ENCODE data around the gene NAALADL1. TPM values are rescaled to one million over a fixed set of nuclear protein-coding genes. Genes with fewer than 3 reads are reported as not detected.
"Not testable (repeated sequence)": the region's sequence is repeated elsewhere in the genome, so short reads cannot be mapped to it uniquely, and the experiment has no call there.

Gene NAALADL1
- polyA plus RNA-seq, 12 donors, result 5.1 to 26.1 (median 7.8) TPM; not detected in 1

DNA sequence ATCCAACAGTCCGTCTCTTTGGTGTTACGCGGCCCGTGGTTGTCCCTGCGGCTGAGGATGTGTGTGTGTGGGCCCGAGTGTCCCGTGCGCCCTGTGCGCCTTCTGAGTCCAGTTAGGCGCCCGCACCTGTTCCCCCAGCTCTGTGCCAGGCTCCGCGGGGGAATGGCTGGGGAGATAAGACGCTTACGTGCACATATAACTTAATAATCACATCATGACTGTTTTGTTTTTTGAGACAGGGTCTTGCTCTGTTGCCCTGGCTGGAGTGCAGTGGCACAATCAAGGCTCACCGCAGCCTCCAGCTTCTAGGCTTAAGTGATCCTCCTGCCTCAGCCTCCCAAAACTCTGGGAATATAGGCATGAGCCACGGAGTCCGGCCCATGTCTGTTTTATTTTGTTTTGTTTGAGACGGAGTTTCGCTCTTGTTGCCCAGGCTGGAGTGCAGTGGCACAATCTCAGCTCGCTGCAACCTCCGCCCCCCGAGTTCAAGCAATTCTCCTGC, 43.6 kb downstream of the NAALADL1 start:
- DNase-seq, result no peak

DNA sequence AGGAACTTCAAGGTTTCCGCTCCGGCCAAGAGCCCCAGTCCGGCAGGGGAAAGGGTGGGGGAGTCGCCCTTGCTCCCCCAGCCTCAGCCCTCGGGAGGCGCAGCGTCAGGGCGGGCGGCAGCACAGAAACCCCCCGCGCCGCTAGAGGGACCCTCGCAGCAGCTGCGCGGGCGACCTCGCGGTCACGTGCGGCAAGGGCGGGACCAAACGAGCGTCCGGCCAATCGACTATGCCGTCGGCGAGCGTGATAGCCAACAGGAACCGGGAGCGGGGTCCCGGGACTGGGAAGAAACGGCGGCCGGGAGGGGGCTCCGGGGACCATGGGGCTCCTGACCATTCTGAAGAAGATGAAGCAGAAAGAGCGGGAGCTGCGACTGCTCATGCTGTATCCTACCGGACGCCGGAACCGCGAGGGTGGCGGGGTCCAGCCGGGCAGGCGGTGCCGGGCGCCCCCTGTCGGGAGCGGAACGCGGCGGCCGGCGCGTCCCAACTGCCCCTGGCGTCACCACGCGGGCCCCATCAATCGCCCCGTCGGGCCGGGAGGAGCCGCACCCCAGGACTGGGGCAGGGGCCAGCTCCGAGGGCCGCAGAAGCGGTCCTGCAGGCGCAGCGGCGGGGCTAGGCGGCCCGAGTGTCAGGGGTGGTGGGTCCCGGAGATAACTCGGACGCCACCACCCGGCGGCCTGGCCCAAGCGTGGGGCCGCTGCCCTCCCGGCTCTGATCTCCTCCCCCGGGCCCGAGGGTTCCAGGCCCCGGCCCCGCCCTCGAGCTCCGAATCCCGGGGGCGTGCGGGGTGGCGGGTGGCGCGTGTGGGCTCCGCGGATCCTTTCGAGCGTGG, 44.2 kb downstream of the NAALADL1 start, which contains the start of gene ARL2:
ARL2 (plus strand) TSS at position 273 of the 838 bp plus-strand sequence; CDS start at position 321, 48 bp downstream.
- DNase-seq, result peak; percentile 94

DNA sequence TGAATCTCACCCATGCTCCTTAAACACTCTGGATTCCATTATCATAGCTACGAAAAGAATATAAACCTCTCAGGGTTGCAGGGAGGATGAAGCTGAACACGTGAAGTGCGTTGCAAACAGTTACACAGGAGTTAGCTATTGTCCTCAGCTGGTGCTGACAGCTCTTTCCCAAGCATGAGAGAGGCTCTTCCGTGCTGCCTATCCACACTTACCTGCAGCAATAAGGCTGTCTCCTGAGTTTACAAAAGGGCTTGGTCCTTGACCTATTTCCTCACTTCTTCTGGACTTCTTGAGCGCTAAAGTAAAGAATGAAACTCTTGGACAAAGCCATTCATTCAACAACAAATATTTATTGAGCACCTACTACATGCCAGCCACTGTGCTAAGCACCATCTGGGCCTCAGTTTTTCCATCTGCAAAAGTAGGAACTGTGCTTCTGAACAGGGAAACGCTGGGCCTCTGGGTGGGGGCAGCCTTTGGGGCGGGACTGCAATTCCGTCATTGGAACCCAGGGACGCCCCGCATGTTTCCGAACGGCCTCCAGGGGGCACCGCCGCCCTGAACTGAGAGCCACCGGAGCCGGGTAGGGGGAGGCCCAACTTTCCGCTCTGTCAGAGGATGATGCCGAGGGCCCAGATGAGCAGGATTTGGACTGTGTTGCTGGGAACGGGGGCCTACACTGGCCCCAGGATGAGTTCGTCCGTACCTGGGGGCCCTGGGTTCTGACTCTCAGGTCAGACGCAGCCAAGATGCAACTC, 45.0 kb downstream of the NAALADL1 start:
- DNase-seq, result peak; percentile 93

DNA sequence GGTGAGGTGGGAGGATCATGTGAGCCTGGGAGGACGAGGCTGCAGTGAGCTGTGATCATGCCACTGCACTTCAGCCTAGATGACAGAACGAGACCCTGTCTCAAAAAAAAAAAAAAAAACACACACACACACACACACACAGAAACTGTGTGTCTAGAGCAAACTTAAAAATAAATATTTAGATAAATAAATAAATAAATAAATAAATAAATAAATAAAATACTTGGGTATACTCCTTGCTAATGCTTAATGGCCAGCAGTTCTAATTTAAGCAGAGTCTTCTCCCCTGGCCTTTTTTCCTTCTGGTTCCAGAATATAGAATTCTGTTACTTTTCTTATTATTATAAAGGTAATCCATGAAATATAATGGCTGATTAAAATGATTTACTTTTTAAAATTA, 49.5 kb downstream of the NAALADL1 start:
- no peak for DNase-seq

DNA sequence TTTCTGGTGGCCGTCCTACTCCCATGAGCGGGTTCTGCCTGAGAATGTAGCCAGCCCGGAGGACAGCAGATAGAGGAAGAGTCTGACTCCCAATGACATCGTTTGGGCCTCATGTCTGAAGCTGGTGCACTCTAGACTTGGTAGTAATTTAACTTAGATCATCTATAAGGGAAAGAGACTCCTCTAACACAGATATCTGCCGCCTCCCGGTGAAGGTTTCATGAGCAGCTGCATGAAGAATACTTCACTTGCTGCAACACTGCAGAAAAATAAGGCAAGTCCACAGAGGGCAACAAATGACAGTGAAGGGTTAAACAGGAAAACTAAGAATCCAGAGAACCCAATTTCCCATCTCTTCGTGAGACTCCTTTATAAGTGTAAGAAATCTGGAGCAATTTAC, 50.3 kb downstream of the NAALADL1 start:
- DNase-seq, result no peak

DNA sequence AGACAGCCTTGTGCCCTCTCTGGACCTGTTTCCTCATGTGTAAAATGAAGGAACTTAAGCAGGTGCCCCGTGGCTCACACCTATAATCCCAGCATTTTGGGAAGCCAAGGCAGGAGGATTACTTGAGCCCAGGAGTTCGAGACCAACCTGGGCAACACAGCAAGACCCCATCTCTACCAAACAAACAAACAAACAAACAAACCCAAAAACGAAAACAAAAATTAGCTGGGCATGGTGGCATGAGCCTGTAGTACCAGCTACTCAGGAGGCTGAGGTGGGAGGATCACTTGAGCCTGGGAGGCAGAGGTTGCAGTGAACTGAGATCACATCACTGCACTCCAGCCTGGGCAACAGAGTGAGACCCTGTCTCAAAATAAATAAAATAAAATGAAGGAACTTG, 54.4 kb downstream of the NAALADL1 start:
- not testable (repeated sequence) for DNase-seq

DNA sequence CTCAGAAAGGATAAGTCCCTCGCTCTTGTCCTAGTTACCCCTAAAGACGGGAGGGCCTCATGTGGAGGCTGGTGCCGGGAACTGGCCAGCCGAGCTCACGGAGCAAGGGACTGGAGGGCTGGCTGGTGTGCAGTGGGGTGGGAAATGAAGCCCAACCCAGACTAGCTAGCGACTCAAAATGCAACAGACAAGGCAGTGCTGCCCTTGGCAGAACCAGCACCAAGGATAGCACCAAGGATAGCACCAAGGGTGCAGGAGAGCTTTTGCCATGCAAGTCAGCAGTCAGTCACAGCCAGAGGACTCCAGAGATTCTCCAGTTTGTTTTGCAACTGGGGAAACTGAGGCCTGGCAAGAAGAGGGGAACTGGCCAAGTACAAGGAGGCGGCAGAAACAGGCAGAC, 55.1 kb downstream of the NAALADL1 start:
- no peak for DNase-seq

DNA sequence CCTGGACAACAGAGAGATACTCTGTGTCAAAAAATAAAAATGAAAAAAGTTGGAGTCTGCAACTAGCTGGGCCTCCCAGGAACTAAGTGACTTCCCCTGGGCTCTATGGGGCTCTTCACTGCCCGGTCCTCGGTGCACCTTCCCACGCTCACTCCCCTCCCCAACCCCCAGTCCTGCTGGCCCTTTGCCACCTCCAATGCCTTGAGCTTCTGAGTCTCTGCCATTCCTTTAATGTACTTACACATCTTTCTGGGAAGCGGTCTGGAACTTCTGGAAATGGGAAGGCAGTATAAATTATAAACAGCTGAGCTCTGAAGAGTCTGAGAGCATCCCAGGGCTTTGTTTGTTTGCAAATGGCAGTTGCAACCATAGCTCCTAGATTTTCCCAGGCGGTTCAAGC, 55.6 kb downstream of the NAALADL1 start:
- no peak for DNase-seq

DNA sequence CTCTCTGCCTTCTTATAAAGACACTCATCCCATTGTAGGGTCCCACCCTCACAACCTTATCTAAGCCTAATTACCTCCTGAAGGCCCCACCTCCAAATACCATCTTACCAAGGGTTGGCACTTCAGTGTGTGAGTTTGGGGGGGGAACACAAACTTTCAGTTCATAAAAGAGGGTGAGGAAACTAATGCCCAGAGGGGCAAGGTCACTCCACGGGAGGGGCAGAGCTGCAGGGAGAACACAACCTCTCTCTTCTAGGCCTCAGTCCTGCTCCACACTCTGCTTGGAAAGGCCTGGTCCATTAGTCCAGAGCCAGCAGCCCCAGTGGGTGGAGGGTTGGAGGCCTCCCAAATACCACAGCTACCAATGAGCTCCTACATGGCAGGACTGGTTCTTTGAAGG, 58.9 kb downstream of the NAALADL1 start:
- no peak for DNase-seq

DNA sequence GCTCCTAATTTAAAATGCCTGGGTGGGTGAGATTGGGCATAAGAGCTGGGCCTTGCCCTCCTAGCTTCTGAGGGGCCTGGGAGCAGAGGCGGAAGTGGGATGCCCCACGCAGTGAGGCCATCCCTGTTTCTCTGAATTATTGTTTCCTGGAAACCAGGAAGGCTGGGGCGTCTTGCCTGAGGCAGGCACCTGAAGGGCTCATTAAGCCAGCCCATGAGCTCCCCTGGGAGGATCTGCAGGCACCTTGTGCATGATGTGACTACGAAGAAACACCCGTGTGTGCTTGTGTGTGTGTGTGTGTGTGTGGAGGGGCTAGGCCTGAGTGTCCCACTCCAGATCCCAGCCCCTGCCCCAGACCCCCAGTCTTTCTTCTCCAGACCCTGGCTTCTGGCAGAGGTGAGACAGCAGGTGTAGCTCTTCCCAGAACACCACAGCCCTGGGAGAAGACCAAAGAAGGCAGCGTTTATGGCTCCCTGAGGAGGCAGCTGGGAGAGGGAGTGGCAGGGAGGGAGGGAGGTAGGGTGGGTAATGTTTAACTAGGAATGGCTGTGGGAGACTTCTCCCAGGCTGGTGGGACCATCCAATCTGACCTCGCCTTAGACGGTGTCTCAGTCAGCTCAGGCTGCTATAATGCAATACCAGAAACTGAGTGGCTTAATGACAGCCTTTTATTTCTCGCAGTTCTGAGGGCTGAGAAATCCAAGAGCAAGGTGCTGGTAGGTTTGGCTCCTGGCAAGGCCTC, 59.5 kb downstream of the NAALADL1 start:
- DNase-seq, result no peak

DNA sequence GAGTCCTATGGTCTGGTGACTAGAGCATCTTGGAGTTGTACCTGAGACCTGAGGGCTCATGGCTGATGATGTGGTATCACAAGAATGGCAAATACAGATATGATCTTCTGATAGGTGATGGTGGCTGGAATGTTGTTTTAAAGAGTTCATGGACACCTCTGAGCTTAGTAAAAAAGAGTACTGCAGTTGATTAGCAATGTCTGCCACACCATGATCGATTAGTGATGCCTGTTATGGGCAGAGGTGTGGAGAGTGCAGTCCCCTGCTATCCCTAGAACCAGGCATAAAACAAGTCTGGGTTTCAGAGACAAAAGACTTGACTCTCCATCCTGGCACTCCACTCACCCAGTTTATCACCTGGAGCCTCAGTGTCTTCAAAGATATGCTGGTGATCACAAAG, 60.2 kb downstream of the NAALADL1 start:
- DNase-seq, result no peak

DNA sequence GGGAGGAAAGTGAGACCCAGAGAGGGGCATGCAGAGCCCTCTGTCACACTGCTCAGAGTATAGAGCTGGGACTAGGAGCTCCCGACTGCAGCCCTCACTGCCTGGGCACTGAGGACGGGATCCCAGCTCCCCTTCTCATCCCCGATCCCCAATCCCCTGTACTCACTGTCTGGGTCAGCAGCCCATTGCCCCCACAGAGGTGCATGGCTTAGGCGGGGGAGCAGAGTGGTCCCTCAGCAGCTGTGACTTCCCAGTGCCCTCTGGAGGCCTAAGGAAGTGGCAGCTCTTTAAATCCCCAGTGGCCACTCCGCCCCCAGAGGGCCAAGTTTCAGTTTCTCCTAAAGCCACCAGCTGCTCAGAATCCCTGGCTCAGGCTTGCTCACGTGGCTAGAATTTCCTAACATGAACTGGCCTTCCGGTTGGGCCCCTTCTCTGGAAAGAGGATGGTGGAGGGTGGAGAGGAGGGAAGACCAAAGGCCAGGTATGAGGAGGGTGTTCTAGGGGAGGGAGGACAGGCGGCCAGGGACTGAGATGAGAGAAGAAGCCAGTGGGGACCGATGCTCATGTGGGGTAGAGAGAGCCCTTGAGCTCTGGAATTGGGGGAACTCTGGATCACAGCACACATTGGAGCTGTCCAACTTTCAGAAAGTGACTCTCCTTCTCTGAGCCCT, 61.5 kb downstream of the NAALADL1 start, which contains the start of gene BATF2:
BATF2 (minus strand) TSS at position 262 of the 671 bp plus-strand sequence; CDS start at position 205, 57 bp downstream.
- DNase-seq, result no peak

DNA sequence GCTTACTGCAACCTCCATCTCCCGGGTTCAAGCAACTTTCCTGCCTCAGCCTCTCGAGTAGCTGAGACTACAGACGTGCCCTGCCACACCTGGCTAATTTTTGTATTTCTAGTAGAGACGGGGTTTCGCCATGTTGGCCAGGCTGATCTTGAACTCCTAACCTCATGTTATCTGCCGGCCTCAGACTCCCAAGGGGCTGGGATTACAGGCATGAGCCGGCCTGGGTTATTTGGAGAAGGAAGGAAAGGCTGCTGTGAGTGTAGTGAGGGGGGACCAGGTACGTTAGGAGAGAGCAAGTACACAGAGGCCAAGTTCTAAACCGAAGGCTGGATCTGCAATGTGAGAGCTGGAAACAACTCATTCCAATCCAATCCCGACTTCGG, 62.0 kb downstream of the NAALADL1 start:
- DNase-seq, result no peak

Other genes starting within 250 kb of the NAALADL1 start
- 10 to 100 TPM in 11 of 12 donors, not detected in 1; 15.8 to 56.3 (median 20.1) TPM for gene MEN1, start 248.0 kb downstream of the NAALADL1 start, polyA plus RNA-seq (ENCODE audit: insufficient read length in 12 of 12)
- 1 to 10 TPM in 5 of 12 donors, under 1 TPM in 6, not detected in 1; 0.40 to 8.6 (median 0.84) TPM for gene CDC42BPG, start 213.9 kb downstream of the NAALADL1 start, polyA plus RNA-seq (ENCODE audit: insufficient read length in 12 of 12)
- 100 to 1,000 TPM in 5 of 12 donors, 10 to 100 TPM in 7; 64.6 to 363 (median 85.9) TPM for gene EHD1, start 179.9 kb downstream of the NAALADL1 start, polyA plus RNA-seq (ENCODE audit: insufficient read length in 12 of 12)
- 10 to 100 TPM in 6 of 12 donors, 1 to 10 TPM in 5, not detected in 1; 7.9 to 25.2 (median 10.0) TPM for gene ATG2A, start 141.3 kb downstream of the NAALADL1 start, polyA plus RNA-seq (ENCODE audit: insufficient read length in 12 of 12)
- 10 to 100 TPM in 9 of 12 donors, 1 to 10 TPM in 2, not detected in 1; 9.6 to 14.2 (median 12.3) TPM for gene PPP2R5B, start 133.9 kb downstream of the NAALADL1 start, polyA plus RNA-seq (ENCODE audit: insufficient read length in 12 of 12)
- under 1 TPM in 2 of 12 donors, not detected in 10; 0.30 to 0.39 TPM for gene GPHA2, start 122.7 kb downstream of the NAALADL1 start, polyA plus RNA-seq (ENCODE audit: insufficient read length in 12 of 12)
- gene MAJIN, start 86.4 kb downstream of the NAALADL1 start, polyA plus RNA-seq (ENCODE audit: insufficient read length in 12 of 12), result not detected
- gene BATF2, start 61.6 kb downstream of the NAALADL1 start, polyA plus RNA-seq (ENCODE audit: insufficient read length in 12 of 12), result 1 to 10 TPM in 3 of 12 donors, under 1 TPM in 7, not detected in 2; 0.40 to 1.3 (median 0.79) TPM
- 100 to 1,000 TPM in 1 of 12 donors, 10 to 100 TPM in 10, not detected in 1; 59.8 to 130 (median 72.3) TPM for gene ARL2, start 44.4 kb downstream of the NAALADL1 start, polyA plus RNA-seq (ENCODE audit: insufficient read length in 12 of 12)
- 10 to 100 TPM in 11 of 12 donors, not detected in 1; 16.1 to 28.5 (median 20.4) TPM for gene SNX15, start 31.1 kb downstream of the NAALADL1 start, polyA plus RNA-seq (ENCODE audit: insufficient read length in 12 of 12)
- 10 to 100 TPM in 6 of 12 donors, 1 to 10 TPM in 5, not detected in 1; 7.7 to 19.5 (median 10.4) TPM for gene SAC3D1, start 17.3 kb downstream of the NAALADL1 start, polyA plus RNA-seq (ENCODE audit: insufficient read length in 12 of 12)
- gene CDCA5, start 25.5 kb upstream of the NAALADL1 start, polyA plus RNA-seq (ENCODE audit: insufficient read length in 12 of 12), result 10 to 100 TPM in 6 of 12 donors, 1 to 10 TPM in 5, not detected in 1; 7.1 to 15.8 (median 11.0) TPM
- 10 to 100 TPM in 11 of 12 donors, not detected in 1; 17.1 to 37.9 (median 21.0) TPM for gene ZFPL1, start 25.7 kb upstream of the NAALADL1 start, polyA plus RNA-seq (ENCODE audit: insufficient read length in 12 of 12)
- 100 to 1,000 TPM in 4 of 12 donors, 10 to 100 TPM in 7, not detected in 1; 83.5 to 141 (median 95.8) TPM for gene VPS51, start 37.7 kb upstream of the NAALADL1 start, polyA plus RNA-seq (ENCODE audit: insufficient read length in 12 of 12)
- gene TM7SF2, start 53.3 kb upstream of the NAALADL1 start, polyA plus RNA-seq (ENCODE audit: insufficient read length in 12 of 12), result 10 to 100 TPM in 7 of 12 donors, 1 to 10 TPM in 4, not detected in 1; 6.1 to 59.2 (median 11.3) TPM
- gene ZNHIT2, start 59.1 kb upstream of the NAALADL1 start, polyA plus RNA-seq (ENCODE audit: insufficient read length in 12 of 12), result 1 to 10 TPM in 10 of 12 donors, not detected in 2; 2.6 to 6.6 (median 3.7) TPM
- gene FAU, start 63.6 kb upstream of the NAALADL1 start, polyA plus RNA-seq (ENCODE audit: insufficient read length in 12 of 12), result 100 to 1,000 TPM in 11 of 12 donors, not detected in 1; 680 to 974 (median 806) TPM
- gene MRPL49, start 63.8 kb upstream of the NAALADL1 start, polyA plus RNA-seq (ENCODE audit: insufficient read length in 12 of 12), result 10 to 100 TPM in 11 of 12 donors, not detected in 1; 22.3 to 45.7 (median 25.1) TPM
- 10 to 100 TPM in 11 of 12 donors, not detected in 1; 36.7 to 53.3 (median 45.5) TPM for gene SYVN1, start 76.0 kb upstream of the NAALADL1 start, polyA plus RNA-seq (ENCODE audit: insufficient read length in 12 of 12)
- under 1 TPM in 1 of 12 donors, not detected in 11; 0.17 TPM for gene SPDYC, start 111.7 kb upstream of the NAALADL1 start, polyA plus RNA-seq (ENCODE audit: insufficient read length in 12 of 12)
- gene CAPN1, start 123.4 kb upstream of the NAALADL1 start, polyA plus RNA-seq (ENCODE audit: insufficient read length in 12 of 12), result 100 to 1,000 TPM in 2 of 12 donors, 10 to 100 TPM in 9, not detected in 1; 64.7 to 140 (median 73.6) TPM
- gene POLA2, start 203.4 kb upstream of the NAALADL1 start, polyA plus RNA-seq (ENCODE audit: insufficient read length in 12 of 12), result 10 to 100 TPM in 11 of 12 donors, not detected in 1; 30.7 to 52.6 (median 39.3) TPM